HG03354 (cell line): Measurements from ENCODE around the gene SLC35F3.
"Not testable (repeated sequence)": the region's sequence is repeated elsewhere in the genome, so short reads cannot be mapped to it uniquely, and the experiment has no call there.

Source experiments
- ATAC-seq: cut with Tn5 transposase; IDR thresholded peaks from one replicate; pipeline ENCODE4 v1.9.1; 2021; ENCODE audit warnings: mild to moderate bottlenecking; ENCODE audit not compliant: unreplicated experiment, poor library complexity, severe bottlenecking

Gene SLC35F3

DNA sequence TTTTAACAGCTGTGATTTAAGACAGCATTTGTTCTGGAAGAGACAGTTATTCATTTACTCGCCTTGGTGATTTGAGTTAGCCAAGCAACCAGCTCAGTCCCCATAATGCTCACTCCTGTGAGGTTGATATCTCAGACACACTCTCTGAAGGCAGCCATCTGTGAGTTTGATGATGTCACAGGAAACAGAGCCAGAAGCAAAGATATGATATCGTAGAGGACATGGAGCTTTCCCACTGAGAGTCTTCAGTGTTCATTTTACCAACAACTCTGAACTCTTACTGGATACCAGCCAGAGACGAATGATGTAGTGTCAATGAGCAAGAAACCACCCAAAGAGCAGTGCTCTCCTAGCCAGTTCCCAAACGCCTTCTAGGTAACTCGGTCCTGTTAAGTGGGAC lies 219.4 kb downstream of the SLC35F3 start:
- no peak for ATAC-seq

DNA sequence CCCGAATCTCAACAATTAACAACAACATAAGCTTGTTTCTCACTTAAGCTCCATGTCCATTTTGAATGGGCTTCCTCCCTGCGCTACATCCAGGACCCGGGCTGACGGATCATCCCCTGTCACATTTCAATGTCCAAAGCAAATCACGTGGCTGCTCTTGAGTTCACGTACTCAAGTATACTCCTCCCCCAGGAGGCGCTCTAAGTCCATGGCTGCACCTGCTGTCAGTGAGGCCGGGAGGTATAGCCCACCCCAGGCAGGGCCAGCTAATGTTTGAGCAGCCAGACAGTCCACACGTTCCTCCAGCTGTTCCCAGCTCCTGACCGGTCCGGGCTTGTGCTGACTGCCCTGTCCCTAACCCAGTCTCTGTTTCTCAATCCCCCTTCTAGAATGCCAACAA lies 220.8 kb downstream of the SLC35F3 start:
- ATAC-seq, result no peak

DNA sequence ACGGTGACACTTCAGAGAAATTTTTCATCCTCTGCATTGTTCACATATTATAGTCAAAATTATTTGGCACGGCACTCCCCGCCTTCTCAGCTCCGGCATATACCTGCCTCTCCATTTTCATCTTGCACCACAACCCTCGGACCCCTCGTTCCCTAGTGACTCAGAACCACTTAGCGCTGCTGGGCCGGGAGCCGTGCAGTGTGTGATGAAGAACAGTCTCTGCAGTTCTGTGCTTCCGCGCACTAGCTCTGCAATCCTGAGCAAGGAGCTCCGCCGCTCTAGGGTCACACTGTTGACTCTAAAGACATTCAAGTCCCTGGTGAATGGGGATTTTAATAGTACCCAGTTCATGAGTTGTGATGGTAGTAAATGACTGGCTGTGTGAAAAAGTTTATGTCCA lies 221.2 kb downstream of the SLC35F3 start:
- ATAC-seq, result no peak

DNA sequence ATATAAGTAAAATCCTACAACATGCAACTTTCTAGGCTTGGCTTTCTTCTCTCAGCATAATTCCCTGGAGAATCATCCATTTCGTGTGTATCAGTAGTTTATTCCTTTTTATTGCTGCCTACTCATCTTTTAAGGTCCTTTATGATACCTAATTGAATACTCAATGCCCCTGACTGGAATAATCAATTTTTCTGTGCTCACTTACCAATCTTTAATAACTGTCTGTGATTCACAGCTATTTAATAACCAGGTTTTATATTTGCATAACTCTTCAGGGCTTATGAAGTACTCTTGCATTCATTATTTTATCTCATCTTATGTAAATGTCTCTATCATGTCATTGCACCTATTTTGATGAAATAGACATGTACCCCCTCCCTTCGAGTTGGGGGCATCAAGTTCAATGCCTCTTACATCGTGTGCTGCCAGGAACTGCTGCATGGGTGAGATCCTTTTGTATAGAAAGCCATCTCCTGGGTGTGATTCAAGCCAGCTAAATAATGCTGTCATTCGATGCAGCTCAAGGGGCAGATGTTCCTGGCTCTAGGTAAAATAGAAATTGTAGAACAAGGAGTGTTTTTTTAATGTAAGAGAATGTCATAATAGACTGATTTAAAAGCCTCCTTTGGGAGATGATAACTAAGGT lies 222.7 kb downstream of the SLC35F3 start:
- no peak for ATAC-seq

DNA sequence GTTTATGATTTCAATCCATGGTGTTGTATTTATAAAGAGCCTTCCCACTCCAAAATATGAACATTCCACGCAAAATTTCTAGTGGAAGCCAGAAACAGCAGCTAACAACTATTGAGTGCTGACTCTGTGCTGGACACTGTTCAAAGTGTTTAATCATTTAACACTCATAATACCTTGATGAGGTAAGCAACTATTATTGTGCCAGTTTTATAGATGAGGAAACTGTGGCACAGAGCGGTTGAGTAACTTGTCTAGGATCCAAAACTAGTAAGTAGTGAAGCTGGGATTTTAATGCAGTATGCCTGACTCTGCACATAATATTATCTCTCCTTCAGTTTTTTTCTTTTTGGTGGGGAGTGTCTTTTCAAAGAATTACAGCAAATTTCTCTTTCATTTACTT lies 228.3 kb downstream of the SLC35F3 start:
- no peak for ATAC-seq

DNA sequence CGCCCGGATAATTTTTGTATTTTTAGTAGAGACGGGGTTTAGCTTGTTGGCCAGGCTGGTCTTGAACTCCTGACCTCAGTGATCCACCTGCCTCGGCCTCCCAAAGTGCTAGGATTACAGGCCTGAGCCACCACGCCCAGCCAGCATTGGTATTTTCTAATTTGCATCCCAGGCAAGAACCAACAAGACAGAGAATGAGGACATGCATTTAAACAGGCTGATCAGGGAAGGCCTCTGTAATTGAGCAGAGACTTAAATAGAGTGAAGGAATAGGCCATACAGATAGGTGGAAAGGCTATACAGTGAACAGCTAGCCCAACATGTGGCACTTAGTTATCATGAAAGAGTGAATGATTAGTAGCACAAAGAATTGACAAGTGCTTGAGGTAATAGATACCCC lies 230.4 kb downstream of the SLC35F3 start:
- no peak for ATAC-seq

DNA sequence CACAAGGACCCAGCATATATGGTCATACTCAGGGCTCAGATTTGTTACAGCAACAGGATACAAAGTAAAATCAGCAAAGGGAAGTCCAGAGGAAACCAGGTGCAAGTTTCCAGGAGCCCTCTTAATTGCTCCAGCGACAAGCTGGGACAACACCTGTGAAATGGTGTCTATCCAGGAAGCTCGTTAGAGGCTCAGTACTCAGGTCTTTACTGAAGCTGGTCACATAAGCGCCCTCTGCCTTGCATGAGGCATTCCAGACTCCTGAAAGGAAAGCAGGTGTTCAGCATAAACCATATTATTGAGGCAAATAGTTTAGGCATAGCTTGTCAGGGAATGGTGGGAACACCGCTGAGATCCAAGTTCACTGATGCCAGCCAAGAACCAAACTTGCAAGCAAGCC lies 231.0 kb downstream of the SLC35F3 start:
- ATAC-seq, result no peak

DNA sequence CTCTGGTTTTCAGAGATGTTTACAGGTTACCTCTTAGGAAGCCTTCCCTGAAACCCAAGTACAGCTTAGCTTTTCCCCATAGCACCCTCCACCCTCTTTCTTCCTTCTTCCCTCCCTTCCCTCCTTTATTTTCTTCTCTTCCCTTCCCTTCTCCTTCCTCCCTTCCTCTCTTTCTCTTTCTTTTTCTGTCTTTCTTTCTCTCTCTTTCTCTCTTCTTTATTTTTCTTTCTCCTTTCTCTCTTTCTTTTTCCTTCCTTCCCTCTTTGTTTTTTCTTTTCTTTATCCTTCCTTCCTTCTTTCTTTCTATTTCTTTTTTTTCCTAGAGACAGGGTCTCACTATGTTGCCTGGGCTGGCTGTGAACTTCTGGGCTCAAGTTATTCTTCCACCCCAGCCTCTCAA lies 231.6 kb downstream of the SLC35F3 start:
- ATAC-seq, result no peak

DNA sequence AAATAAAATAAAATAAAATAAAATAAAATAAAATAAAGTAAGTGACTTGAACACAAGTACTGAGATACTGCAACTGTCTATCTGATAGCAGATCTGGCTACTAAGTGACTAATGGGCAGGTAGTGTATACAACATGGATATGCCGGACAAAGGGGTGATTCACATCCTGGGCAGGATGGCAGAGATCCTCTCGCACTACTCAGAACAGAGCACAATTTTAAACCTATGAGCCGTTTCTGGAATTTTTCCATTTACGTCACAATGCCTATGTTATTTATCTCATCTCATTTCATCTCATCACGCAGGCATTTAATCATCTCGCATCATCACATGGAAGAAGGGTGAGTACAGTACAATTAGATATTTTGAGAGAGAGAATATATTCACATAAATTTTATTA lies 235.5 kb downstream of the SLC35F3 start:
- no peak for ATAC-seq

DNA sequence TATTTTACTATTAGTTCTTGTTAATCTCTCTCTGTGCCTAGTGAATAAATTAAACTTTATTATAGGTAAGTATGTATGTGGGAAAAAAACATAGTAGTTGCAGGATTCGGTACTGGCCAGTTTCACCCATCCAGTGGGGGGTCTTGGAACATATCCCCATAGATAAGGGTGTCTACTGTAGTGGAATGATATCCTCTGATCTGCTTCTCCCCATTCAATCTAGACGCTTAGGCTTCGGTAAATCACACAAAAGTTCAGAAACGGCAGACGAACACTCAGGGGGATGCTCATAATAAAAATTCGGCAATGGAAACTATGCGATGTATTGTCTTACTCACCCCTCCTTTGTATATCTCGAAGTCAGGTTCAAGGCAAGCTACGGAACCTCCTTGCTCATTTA lies 235.9 kb downstream of the SLC35F3 start:
- ATAC-seq, result no peak

DNA sequence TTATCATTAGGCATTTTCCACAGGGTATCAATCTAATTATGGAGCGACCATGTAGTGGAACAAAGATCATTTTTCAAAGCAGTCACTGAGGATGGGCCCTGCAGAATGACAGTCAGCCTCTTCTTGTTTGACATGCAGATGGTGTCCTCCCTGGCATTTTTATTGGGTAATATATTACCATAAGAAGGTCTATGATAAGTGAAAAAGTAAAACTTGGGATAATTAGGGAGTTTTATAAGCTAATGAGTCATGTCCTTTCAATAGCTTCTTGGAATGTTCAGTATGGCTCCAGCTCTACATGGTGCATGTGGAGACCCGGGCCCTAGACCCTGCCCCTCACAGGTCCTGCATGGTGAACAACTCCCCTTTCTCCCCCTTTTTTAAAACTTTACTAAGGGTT lies 236.5 kb downstream of the SLC35F3 start:
- ATAC-seq, result no peak

DNA sequence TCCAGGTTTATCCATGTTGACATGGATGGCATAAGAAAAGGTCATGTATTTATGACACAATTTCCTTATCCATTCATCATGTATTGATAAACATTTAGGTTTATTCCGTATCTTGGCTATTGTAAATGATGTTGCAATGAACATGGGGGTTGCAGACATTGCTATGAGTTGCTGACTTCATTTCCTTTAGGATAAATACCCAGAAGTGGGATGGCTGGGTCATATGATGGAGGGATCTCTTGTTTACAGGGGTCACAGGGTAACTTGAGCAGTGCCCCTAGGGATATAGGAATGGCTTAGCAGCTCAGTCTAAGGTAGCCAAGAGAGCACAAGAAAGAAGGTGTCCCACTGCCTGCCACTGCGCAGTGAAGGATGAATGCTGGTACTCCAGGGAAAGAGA lies 239.2 kb downstream of the SLC35F3 start:
- no peak for ATAC-seq

DNA sequence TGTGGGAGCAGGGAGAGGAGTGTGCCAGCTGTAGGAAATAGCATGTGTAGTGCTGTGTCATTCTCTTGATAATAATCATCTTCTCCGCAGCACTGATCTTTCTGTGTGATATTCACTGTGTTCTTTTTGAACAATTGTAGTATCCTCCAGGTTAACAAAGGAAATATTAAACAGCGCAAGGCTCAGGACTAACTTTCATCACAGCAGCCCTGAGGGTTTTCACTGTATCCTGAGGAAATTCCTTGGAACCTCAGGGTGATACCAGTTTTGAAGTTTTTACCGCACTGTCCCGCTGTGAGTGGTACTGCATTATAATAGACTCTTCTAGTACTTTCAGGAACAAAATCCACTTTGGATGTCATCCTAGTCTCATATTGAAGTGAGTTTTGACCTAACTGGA lies 240.4 kb downstream of the SLC35F3 start:
- ATAC-seq, result no peak

DNA sequence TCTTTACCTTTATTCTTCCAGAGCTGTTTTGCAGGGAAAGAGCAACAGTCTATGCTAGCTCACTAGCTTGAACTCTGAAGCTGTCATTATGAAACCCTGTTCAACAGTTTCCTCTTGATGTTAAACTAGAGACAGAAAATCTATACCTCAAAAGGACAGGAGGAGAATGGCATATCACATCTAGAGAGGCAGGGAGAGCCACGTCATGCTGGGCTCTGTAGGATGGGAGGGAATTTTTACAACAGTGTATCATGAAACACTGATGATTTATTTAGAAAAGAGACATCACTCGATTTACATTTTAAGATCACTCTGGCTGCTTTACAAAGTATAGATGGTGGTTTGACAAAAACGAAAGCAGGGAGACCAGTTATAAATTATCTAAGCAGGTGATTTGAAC lies 243.9 kb downstream of the SLC35F3 start:
- no peak for ATAC-seq

DNA sequence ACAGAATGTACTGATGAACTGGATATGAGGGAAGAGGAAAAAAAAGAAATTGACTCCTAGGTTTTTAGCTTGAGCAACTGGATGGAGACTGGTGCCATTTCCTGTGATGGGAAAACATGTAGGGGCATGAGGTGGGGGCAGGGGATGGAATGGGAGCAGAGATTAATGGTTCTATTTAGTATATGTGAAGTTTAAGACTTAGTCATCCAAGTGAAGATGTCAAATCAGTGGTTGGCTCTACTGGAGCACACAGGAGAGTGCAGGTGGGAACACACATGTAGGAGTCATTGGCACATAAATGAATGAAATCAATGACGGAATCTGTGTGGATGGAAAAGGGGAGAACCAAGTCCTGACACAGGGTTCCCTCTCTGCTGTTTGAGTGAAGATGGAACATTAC lies 244.3 kb downstream of the SLC35F3 start:
- ATAC-seq, result no peak

DNA sequence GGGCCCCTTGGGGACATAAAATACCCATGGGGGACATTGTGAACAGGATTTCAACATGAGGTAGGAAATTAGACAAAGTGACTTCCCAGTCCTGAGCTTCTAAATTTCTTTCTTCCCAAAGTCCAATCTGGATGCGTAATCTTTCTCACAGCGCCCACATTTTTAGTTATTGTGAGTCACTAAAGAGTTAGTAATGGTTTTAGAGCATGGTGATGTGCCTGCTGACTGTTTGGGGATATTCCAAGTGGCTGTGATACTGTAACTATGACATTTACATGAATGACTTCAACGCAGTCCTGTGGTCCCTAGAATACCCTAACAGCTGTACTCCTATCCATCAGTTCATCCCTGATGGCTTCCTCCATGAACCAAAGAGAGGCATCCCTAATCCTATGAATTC lies 244.7 kb downstream of the SLC35F3 start:
- ATAC-seq, result no peak

DNA sequence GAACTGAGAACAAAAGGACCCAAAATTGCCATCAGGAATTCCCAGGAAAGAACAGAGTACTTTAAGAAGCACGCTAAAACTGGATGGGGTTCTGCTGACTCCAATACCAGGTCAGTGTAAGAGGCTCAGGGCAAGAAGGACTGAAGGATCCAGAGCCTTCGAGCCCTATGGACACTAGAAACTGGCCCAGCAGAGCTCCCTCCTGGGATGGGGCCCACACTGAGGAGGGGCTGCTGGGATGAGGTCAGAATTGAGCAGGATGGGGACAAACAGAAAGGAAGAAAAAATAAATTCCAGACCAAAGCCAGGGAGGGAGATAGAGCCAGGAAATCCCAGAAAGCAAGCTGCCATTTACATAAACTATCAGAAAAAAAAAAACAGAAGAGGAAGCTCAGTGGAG lies 246.4 kb downstream of the SLC35F3 start:
- no peak for ATAC-seq

DNA sequence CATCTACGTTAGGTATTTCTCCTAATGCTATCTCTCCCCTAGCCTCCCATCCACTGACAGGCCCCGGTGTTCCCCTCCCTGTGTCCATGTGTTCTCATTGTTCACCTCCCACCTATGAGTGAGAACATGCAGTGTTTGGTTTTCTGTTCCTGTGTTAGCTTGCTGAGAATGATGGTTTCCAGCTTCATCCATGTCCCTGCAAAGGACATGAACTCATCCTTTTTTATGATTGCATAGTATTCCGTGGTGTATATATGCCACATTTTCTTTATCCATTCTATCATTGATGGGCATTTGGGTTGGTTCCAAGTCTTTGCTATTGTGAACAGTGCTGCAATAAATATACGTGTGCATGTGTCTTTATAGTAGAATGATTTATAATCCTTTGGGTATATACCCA lies 247.9 kb downstream of the SLC35F3 start:
- ATAC-seq, result not testable (repeated sequence)

DNA sequence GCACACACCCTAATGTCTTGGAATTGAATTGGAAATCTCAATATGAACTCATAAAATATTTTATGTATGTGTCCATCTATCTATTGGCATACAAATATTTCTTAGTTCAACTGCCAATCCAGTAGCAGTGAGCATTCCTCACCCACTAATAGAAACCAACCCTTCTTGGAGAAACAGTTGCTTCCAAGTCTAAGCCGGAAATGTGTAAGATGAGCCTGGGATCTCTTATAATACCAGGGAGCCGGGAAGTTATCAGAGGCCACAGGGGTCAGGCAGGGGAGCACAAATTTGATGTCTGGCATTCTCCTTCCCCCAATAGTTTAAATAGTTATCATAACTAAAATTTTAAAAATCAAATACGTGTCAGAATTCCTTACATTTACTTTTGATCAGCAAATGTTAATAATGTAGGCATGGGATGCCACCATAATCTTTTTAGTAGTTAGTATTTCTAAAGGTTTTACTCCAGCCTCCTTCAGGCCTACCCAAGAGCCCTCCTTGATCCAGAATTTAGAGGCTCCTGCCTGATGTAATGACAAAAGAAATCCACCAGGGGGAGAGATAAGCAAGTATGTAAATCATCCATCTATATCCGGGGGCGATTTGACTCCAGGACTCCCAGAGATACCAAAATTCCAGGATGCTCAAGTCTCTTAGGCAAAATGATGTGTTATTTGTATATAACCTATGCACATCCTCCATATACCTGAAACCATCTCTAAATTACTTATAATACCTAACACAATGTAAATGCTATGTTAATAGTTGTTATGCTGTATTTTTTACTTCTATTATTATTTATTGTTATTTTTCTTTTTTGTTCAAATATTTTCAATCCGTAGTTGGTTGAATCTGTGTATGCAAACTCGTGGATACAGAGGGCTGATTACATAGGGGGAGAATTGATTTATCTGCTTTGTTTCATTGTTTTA lies 250.1 kb downstream of the SLC35F3 start:
- ATAC-seq, result peak; percentile 79

DNA sequence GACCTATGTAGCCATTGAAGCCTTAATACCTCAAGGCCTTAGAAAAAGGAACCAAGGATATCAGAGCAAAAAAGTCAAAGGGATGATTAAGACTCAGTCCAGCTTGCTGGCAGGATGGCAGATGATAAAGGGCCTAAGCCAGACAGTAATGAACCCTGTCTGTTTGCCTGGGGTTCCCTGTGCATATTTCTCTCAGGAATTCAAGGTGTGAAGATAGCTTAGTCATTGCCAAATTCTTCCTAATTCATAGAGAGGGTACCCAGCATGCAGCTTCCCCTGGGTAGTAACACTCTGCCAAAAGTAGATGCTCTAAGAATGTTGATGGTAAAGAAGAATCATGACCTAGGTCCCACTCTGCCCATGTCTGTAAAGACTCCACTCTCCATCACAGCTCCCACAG lies 258.2 kb downstream of the SLC35F3 start:
- ATAC-seq, result no peak

DNA sequence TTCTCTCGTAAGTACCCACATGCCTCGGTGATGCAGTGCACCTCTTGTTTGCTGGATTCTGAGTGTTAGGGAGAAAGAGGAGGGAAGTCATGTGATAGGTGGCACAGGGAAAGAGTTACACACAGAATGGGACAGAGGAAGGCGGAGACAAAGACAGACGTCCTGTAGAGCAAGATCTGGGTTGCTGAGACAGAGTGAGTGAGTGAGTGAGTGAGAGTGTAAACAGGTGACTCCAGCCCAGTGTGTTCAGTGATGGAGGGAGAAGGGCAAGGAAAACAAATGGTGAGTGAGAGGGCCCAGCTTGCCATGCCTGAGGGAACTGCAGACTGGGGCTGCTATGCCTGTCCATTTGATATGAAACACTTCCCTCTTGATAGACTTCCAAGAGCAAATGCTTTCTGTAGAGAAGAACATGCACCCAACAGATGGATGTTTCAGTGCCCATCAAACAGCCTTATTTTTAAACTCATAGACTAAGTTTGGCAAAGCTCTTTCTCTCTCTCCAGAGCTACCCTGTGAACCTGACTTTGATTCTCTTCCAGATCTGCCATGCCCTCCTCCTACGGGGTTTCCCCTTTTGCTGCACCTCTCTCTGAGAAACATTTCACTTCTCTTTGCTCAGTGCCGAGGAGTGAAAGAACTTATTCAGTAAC lies 258.9 kb downstream of the SLC35F3 start:
- no peak for ATAC-seq
